ENCODE data around the gene RBMS3.

DNA sequence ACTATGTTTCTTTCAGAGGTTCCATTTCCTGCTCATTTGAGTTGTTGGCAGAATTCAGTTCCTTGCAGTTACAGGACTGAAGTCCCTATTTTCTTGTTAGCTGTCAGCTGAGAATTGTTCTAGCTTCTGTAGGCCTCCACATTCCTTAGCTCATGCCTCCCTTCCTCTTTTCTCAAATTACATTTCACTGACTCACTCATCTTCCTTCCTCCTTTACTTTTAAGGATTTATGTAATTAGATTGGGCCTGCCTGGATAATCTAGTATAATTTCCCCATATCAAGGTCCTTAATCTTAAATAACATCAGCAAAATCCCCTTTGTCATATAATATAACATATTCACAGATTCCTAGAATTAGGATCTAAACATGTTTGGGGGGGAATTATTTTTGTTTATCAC, 40.6 kb upstream of the RBMS3 start:
- no peak for TF ChIP-seq POLR2A (IDR thresholded peaks at IDR 0.05)
- TF ChIP-seq, protein P1, sequence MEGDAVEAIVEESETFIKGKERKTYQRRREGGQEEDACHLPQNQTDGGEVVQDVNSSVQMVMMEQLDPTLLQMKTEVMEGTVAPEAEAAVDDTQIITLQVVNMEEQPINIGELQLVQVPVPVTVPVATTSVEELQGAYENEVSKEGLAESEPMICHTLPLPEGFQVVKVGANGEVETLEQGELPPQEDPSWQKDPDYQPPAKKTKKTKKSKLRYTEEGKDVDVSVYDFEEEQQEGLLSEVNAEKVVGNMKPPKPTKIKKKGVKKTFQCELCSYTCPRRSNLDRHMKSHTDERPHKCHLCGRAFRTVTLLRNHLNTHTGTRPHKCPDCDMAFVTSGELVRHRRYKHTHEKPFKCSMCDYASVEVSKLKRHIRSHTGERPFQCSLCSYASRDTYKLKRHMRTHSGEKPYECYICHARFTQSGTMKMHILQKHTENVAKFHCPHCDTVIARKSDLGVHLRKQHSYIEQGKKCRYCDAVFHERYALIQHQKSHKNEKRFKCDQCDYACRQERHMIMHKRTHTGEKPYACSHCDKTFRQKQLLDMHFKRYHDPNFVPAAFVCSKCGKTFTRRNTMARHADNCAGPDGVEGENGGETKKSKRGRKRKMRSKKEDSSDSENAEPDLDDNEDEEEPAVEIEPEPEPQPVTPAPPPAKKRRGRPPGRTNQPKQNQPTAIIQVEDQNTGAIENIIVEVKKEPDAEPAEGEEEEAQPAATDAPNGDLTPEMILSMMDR (IDR thresholded peaks at IDR 0.05) = no peak
- no peak for TF ChIP-seq POLR2AphosphoS5 (IDR thresholded peaks at IDR 0.05; ENCODE audit: insufficient read depth in 1 of 2, low read depth in 1 of 2)

All from vagina (tissue), 2 donors.